Measurements from ENCODE around the gene AXL. TPM values are rescaled to one million over a fixed set of nuclear protein-coding genes. Genes with fewer than 3 reads are reported as not detected.
A peak's percentile ranks its signal among the peaks of the same experiment; 100 is the strongest.

The AXL gene
- total and polyA plus RNA-seq, 2 of the 13 experiments (the other 11 are each of a cell fraction or from before 2014, with no cell fraction given) = 0.71 to 5.9 TPM

- TF ChIP-seq ZUFSP (CRISPR knock-in tag; IDR thresholded peaks at IDR 0.05; ENCODE audit: borderline replicate concordance) (no peak), HOXA3 (CRISPR knock-in tag; IDR thresholded peaks at IDR 0.05) (peak; percentile 82), MTF1 (CRISPR knock-in tag; IDR thresholded peaks at IDR 0.05) (no peak), ZNF703 (CRISPR knock-in tag; IDR thresholded peaks at IDR 0.05; ENCODE audit: borderline replicate concordance) (no peak), ZSCAN9 (CRISPR knock-in tag; IDR thresholded peaks at IDR 0.05; ENCODE audit: borderline replicate concordance) (0 out of 2 replicates have a peak, but pooled peaks have one; percentile 20), ZNF879 (CRISPR knock-in tag; IDR thresholded peaks at IDR 0.05) (peak; percentile 93), ZNF281 (CRISPR knock-in tag; IDR thresholded peaks at IDR 0.05; ENCODE audit: borderline replicate concordance) (peak; percentile 58; the same call in 1 of the 2 replicates), HNF4G (IDR thresholded peaks at IDR 0.05; ENCODE audit: borderline replicate concordance, low read depth, low read length) (no peak), HNF4G (CRISPR knock-in tag; IDR thresholded peaks at IDR 0.05; ENCODE audit: borderline replicate concordance, low read depth) (no peak), ZNF615 (CRISPR knock-in tag; IDR thresholded peaks at IDR 0.05; ENCODE audit: borderline replicate concordance) (no peak), ZNF335 (CRISPR knock-in tag; IDR thresholded peaks at IDR 0.05) (no peak), SSRP1 (CRISPR knock-in tag; IDR thresholded peaks at IDR 0.05) (no peak), TRAFD1 (CRISPR knock-in tag; IDR thresholded peaks at IDR 0.05; ENCODE audit: borderline replicate concordance) (no peak), ZNF691 (CRISPR knock-in tag; IDR thresholded peaks at IDR 0.05; ENCODE audit: borderline replicate concordance, low read depth) (peak; percentile 64; the same call in 1 of the 2 replicates), ZNF891 (CRISPR knock-in tag; IDR thresholded peaks at IDR 0.05) (peak; percentile 73), ZNF619 (CRISPR knock-in tag; IDR thresholded peaks at IDR 0.05) (no peak; the same call in 1 of the 2 replicates), POLR2AphosphoS2 (IDR thresholded peaks at IDR 0.05; ENCODE audit: low read depth, low read length) (no peak), ZNF576 (CRISPR knock-in tag; IDR thresholded peaks at IDR 0.05) (no peak), SIX1 (CRISPR knock-in tag; IDR thresholded peaks at IDR 0.05; ENCODE audit: borderline replicate concordance) (peak; percentile 94), ZNF570 (CRISPR knock-in tag; IDR thresholded peaks at IDR 0.05; ENCODE audit: borderline replicate concordance) (no peak), NFE2L2 (IDR thresholded peaks at IDR 0.05; ENCODE audit: low read length) (no peak), POLR2G (IDR thresholded peaks at IDR 0.05; ENCODE audit: low read depth, low read length) (peak; percentile 93)
These were observed 91.2 kb downstream of the AXL start, which contains the start of gene CCDC97 (continued) for GRCh38 chr19:41310033-41310831.

Measured in HepG2 (cell line).